Thyroid gland (tissue), 4 donors: Measurements from ENCODE around the gene NALCN. TPM values are rescaled to one million over a fixed set of nuclear protein-coding genes. Genes with fewer than 3 reads are reported as not detected.
"Not testable (repeated sequence)": the region's sequence is repeated elsewhere in the genome, so short reads cannot be mapped to it uniquely, and the experiment has no call there.

Source experiments
- DNase-seq, 2 donors: peaks; one replicate each; pipeline ENCODE4 v3.0.0-alpha.2; 2019
- H3K27ac ChIP-seq, 3 donors: fragments of 200-600 bp; sonication (generic); 1 replicate in 2 of 3; 2 replicates in 1 of 3; pipeline ENCODE4 v1.5.1; 2016 to 2019; ENCODE audit warnings: mild to moderate bottlenecking in 1 of 3, moderate library complexity in 1 of 3
- H3K27me3 ChIP-seq: fragments of 200-600 bp; sonication (generic); one replicate; pipeline ENCODE4 v1.5.1; 2019
- H3K36me3 ChIP-seq, 2 donors: fragments of 200-600 bp; sonication (generic); one replicate each; pipeline ENCODE4 v1.5.1; 2016 to 2019
- H3K4me1 ChIP-seq, 2 donors: fragments of 200-600 bp; sonication (generic); one replicate each; pipeline ENCODE4 v1.5.1; 2017 to 2019
- H3K4me3 ChIP-seq, 3 donors: fragments of 200-600 bp; sonication (generic); replicated peaks in 1 of 3; 1 replicate in 2 of 3; 2 replicates in 1 of 3; pipeline ENCODE4 v1.5.1; 2016; ENCODE audit warnings: mild to moderate bottlenecking in 1 of 3
- H3K9me3 ChIP-seq: fragments of 200-600 bp; sonication (generic); one replicate; pipeline ENCODE4 v1.5.1; 2017
- POLR2A ChIP-seq, 2 donors: fragments of 450-650 bp; IDR thresholded peaks; one replicate each; pipeline ENCODE4 v1.6.1; 2017; ENCODE audit warnings: antibody characterized with exemption in 2 of 2, mild to moderate bottlenecking in 2 of 2, moderate library complexity in 1 of 2
- WGBS, 2 donors: methylation state at CpG; one replicate each; pipeline ENCODE4 v1.1.5; 2017; 5-methylcytosine and 5-hydroxymethylcytosine counted together
- intact Hi-C: fragments of 100-400 bp; cut with DNase I; formaldehyde crosslinking; loops from one replicate; pipeline ENCODE4 v1.15.1; 2023
- total RNA-seq, 4 donors: library from RNA; depleted of rRNA; stranded (reverse); fragments of >200 nt; gene quantifications; one replicate each; pipeline ENCODE4 v1.2.3, GENCODE V29; 2016
- TF ChIP-seq, protein P1 (sequence below), 6 experiments: fragments of 200-600 bp in 3 of 6; fragments of 450-650 bp in 3 of 6; sonication (generic) in 3 of 6; IDR thresholded peaks; one replicate each; pipeline ENCODE4 v1.5.1; 2016 to 2019; ENCODE audit warnings: antibody characterized with exemption in 6 of 6, mild to moderate bottlenecking in 2 of 6, inconsistent platforms in 1 of 6, moderate library complexity in 1 of 6

The NALCN gene
- total RNA-seq, 4 donors from 2014 or later, result 2.3 to 6.4 (median 4.4) TPM

DNA sequence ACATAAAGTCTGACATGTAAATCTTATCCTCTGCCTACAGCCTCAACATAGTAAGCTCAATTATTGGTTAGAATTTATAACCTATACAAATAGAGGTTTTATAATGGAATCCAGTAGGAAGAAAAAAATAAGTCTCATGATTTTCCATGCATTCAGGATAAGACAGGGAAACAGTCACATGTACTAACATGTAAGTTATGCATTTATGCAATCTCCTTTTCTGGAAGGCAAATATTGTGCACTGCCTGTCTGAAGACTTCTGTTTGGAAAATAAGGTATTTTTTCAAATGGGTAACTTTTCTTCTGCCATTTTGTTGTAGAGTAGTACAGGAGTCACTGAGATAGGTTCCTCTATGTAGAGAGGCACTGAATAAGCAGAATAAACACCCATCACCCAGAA is 92.7 kb downstream of the NALCN start:
- no peak overlapping the region for H3K4me3 ChIP-seq
- no peak for TF ChIP-seq POLR2A (IDR thresholded peaks at IDR 0.05)
- TF ChIP-seq, protein P1, sequence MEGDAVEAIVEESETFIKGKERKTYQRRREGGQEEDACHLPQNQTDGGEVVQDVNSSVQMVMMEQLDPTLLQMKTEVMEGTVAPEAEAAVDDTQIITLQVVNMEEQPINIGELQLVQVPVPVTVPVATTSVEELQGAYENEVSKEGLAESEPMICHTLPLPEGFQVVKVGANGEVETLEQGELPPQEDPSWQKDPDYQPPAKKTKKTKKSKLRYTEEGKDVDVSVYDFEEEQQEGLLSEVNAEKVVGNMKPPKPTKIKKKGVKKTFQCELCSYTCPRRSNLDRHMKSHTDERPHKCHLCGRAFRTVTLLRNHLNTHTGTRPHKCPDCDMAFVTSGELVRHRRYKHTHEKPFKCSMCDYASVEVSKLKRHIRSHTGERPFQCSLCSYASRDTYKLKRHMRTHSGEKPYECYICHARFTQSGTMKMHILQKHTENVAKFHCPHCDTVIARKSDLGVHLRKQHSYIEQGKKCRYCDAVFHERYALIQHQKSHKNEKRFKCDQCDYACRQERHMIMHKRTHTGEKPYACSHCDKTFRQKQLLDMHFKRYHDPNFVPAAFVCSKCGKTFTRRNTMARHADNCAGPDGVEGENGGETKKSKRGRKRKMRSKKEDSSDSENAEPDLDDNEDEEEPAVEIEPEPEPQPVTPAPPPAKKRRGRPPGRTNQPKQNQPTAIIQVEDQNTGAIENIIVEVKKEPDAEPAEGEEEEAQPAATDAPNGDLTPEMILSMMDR (IDR thresholded peaks at IDR 0.05), result no peak
- no peaks in the 10 kb centered on the region for H3K36me3 ChIP-seq
- intact Hi-C loops, result no loop called here
- no peak for DNase-seq
- no peaks in the 10 kb centered on the region for H3K9me3 ChIP-seq
- no peaks in the 10 kb centered on the region for H3K4me1 ChIP-seq
- H3K27me3 ChIP-seq, result no peaks in the 10 kb centered on the region
- H3K27ac ChIP-seq, result no peak overlapping the region

DNA sequence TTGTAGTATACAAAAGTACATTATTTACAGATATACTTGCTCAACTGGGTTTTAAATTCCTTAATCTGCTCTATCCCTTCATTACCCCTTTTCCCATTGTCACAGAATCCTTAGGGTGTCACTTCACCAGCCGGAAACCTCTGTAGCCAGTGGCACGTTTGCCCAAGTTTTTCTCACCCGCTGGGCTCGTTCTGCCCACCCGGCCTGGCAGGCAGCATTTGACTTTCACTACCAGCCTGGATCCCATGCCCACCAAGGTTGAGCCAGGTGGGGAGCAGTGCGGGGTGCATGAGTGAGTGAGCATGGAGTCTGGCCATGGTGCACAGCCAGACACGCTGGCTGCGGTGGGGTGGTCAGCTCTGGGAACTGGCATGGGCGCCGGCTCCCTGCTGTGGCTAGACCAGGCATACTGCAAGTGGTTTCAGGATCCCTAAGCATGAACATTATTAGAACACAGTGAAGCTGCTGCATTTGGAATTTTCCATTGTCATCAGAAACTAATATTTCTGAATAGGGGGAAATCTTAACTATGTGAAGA is 98.3 kb downstream of the NALCN start:
- Histone ChIP-seq H3K9me3 (no peaks in the 10 kb centered on the region), H3K27ac (no peak overlapping the region), H3K4me3 (no peak overlapping the region), H3K27me3 (no peaks in the 10 kb centered on the region), H3K4me1 (no peaks in the 10 kb centered on the region), H3K36me3 (no peaks in the 10 kb centered on the region)
- DNase-seq, result no peak
- intact Hi-C loops, result no loop called here
- TF ChIP-seq, protein P1 (IDR thresholded peaks at IDR 0.05), result no peak
- TF ChIP-seq POLR2A (IDR thresholded peaks at IDR 0.05), result no peak
- WGBS, 2 donors, result 89 to 93% methylated on average over 10 of the region's 10 CpGs

DNA sequence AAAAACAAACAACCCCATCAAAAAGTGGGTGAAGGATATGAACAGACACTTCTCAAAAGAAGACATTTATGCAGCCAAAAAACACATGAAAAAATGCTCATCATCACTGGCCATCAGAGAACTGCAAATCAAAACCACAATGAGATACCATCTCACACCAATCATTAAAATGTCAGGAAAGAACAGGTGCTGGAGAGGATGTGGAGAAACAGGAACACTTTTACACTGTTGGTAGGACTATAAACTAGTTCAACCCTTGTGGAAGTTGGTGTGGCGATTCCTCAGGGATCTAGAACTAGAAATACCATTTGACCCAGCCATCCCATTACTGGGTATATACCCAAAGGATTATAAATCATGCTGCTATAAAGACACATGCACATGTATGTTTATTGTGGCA is 102.8 kb downstream of the NALCN start:
- H3K27ac ChIP-seq, H3K9me3 ChIP-seq, H3K27me3 ChIP-seq, DNase-seq, H3K4me1 ChIP-seq, H3K36me3 ChIP-seq, H3K4me3 ChIP-seq, intact Hi-C loops: not testable (repeated sequence)
- WGBS, 2 donors, result 100% methylated on average over 1 of the region's 1 CpG

DNA sequence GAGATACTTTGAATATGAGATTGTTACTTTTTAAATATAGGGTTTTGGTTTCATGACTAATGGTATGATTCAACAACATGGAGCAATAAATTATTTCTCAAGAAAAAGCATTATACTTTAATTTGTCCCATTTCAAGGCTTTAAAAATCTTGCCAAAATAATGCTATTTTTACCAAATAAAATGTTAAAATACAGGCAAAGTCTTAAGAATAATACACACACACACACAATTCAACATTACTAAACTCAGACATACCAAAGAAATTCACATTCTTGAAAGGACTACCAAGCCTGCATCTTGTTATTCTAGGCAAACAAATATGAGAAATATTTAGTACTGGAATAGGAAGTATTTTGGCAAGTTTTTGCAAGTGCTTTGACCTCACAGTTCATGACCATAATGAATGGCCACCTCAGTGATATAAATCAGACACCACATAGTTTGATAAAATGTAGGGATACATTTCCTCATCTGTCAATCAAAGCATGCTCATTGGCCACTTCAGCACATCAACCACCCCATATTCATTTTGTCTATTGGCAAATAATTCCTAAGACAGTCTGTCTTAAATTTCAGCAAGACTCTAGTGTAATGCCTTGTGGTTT is 107.2 kb downstream of the NALCN start:
- no peaks in the 10 kb centered on the region for H3K9me3 ChIP-seq
- intact Hi-C loops, result no loop called here
- H3K4me3 ChIP-seq, result no peak overlapping the region
- H3K36me3 ChIP-seq, result no peaks in the 10 kb centered on the region
- no peak for DNase-seq
- peaks cover 13 to 18% of the 10 kb centered on the region in 2 donors for H3K4me1 ChIP-seq
- peak overlapping the region in 1 of 3 donors; percentile 66 for H3K27ac ChIP-seq
- H3K27me3 ChIP-seq, result no peaks in the 10 kb centered on the region
- TF ChIP-seq POLR2A (IDR thresholded peaks at IDR 0.05), result no peak
- TF ChIP-seq, protein P1 (IDR thresholded peaks at IDR 0.05), result no peak

DNA sequence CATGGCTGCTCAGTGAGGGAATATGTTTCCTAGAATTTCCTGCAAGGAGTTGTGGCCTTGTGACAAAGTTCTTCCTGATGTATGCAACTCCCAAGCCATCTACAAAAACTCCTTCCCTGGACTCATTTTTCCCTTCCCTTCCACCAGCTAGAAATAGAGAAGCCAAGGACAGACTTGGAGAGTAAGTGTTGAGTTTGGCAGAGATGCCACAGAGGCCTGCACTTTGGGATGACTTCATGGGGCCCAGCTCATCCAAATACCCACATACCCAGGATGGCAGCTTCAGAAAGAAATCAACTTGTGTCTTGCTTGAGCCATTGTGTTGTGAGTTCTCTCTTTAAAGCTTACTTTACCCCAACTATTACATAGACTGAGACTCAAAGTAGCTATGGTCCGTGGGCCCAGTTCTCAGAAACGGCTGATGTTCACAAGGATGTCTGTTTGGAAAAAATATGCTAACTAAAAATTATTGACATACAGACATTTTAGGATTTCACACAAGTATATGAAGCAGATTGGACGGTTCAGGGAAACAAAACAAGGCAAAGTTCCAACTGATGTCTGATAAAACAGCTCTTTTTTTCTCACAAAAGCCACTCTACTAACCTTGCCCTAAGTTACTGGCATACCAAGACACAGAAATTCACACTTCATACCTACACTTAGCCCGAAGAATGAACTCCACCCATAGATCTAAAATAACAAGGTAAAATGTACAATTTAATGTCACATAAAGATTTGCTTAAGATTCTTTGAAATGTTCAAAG is 107.9 kb downstream of the NALCN start:
- Histone ChIP-seq H3K27me3 (no peaks in the 10 kb centered on the region), H3K27ac (peak overlapping the region in 2 of 3 donors; percentile 29 to 66), H3K4me1 (peaks cover 13 to 18% of the 10 kb centered on the region in 2 donors), H3K4me3 (no peak overlapping the region), H3K9me3 (no peaks in the 10 kb centered on the region), H3K36me3 (no peaks in the 10 kb centered on the region)
- 69 to 71% methylated on average over 4 of the region's 4 CpGs for WGBS, 2 donors
- DNase-seq, result no peak
- TF ChIP-seq POLR2A (IDR thresholded peaks at IDR 0.05), result no peak
- TF ChIP-seq, protein P1 (IDR thresholded peaks at IDR 0.05), result no peak
- intact Hi-C loops, result no loop called here
